Upper lobe of left lung (tissue), 4 donors: ENCODE results near the gene EIF4G3.

Source experiments
- EP300 ChIP-seq, 4 donors: sonication (generic); formaldehyde crosslinking; IDR thresholded peaks; one replicate each; pipeline ENCODE4 v1.5.1; 2017; ENCODE audit warnings: antibody characterized with exemption in 4 of 4, control low read depth in 2 of 4
- POLR2A ChIP-seq, 4 donors: fragments of 450-650 bp; IDR thresholded peaks; one replicate each; pipeline ENCODE4 v1.5.1; 2016 to 2017; ENCODE audit warnings: antibody characterized with exemption in 4 of 4, mild to moderate bottlenecking in 2 of 4
- POLR2AphosphoS5 ChIP-seq, 2 donors: sonication (generic); formaldehyde crosslinking; IDR thresholded peaks; one replicate each; pipeline ENCODE4 v1.5.1; 2017; ENCODE audit warnings: antibody characterized with exemption in 2 of 2
- TF ChIP-seq, protein P1 (sequence below), 6 experiments: fragments of 450-650 bp in 4 of 6; fragments of 200-600 bp in 2 of 6; sonication (generic) in 2 of 6; IDR thresholded peaks; one replicate each; pipeline ENCODE4 v1.5.1; 2016 to 2019; ENCODE audit warnings: antibody characterized with exemption in 6 of 6

DNA sequence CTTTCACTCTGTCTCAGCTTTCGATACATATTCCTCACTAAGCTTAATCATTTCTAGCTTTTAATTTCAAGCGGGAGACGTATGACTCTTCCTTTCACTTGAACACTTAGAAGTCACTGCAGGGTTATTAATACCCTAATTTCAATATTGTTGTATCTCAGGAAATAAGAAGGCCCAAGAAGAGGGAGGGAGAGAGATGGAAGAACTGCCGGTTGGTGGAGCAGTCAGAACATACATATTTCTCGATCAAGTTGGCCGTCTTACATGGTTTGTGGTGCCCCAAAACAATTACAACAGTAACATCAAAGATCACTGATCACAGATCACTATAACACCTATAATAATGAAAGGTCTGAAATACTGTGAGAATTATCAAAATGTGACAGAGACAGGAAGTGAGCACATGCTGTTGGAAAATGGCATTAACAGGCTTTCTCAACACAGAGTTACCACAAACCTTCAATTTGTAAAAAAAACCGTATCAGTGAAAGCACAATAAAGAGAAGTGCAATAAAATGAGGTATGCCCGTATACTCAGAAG, 244.2 kb downstream of the EIF4G3 start:
- TF ChIP-seq POLR2AphosphoS5 (IDR thresholded peaks at IDR 0.05) (no peak), POLR2A (IDR thresholded peaks at IDR 0.05) (no peak), EP300 (IDR thresholded peaks at IDR 0.05) (no peak)
- TF ChIP-seq, protein P1, sequence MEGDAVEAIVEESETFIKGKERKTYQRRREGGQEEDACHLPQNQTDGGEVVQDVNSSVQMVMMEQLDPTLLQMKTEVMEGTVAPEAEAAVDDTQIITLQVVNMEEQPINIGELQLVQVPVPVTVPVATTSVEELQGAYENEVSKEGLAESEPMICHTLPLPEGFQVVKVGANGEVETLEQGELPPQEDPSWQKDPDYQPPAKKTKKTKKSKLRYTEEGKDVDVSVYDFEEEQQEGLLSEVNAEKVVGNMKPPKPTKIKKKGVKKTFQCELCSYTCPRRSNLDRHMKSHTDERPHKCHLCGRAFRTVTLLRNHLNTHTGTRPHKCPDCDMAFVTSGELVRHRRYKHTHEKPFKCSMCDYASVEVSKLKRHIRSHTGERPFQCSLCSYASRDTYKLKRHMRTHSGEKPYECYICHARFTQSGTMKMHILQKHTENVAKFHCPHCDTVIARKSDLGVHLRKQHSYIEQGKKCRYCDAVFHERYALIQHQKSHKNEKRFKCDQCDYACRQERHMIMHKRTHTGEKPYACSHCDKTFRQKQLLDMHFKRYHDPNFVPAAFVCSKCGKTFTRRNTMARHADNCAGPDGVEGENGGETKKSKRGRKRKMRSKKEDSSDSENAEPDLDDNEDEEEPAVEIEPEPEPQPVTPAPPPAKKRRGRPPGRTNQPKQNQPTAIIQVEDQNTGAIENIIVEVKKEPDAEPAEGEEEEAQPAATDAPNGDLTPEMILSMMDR (IDR thresholded peaks at IDR 0.05) = no peak
